Endothelial cell (in vitro differentiated cells): ENCODE measurements around the gene MYH7B. TPM values are rescaled to one million over a fixed set of nuclear protein-coding genes. Genes with fewer than 3 reads are reported as not detected.

ENCODE experiments used
- DNase-seq: peaks from one replicate; pipeline ENCODE4 v3.0.0; 2021; ENCODE audit warnings: low spot score
- H3K27ac Mint-ChIP-seq: one replicate; pipeline ENCODE4 v1.8.0; 2021; ENCODE audit warnings: mixed read lengths, inconsistent platforms; ENCODE audit not compliant: unreplicated experiment
- H3K27me3 Mint-ChIP-seq: one replicate; pipeline ENCODE4 v1.8.0; 2021; ENCODE audit warnings: mild to moderate bottlenecking, moderate library complexity, mixed read lengths, inconsistent platforms; ENCODE audit not compliant: unreplicated experiment
- H3K36me3 Mint-ChIP-seq: one replicate; pipeline ENCODE4 v1.8.0; 2021; ENCODE audit warnings: mild to moderate bottlenecking, low read depth, mixed read lengths, inconsistent platforms; ENCODE audit not compliant: unreplicated experiment
- H3K4me1 Mint-ChIP-seq: one replicate; pipeline ENCODE4 v1.8.0; 2021; ENCODE audit warnings: mild to moderate bottlenecking, mixed read lengths, inconsistent platforms; ENCODE audit not compliant: unreplicated experiment
- H3K4me3 Mint-ChIP-seq: one replicate; pipeline ENCODE4 v1.8.0; 2021; ENCODE audit warnings: mild to moderate bottlenecking, mixed read lengths, inconsistent platforms; ENCODE audit not compliant: unreplicated experiment
- H3K9me3 Mint-ChIP-seq: one replicate; pipeline ENCODE4 v1.8.0; 2021; ENCODE audit warnings: mixed read lengths, inconsistent platforms; ENCODE audit not compliant: unreplicated experiment
- CTCF ChIP-seq: fragments of 200-600 bp; sonication (generic); IDR thresholded peaks from one replicate; pipeline ENCODE4 v1.5.0; 2021; ENCODE audit warnings: antibody characterized with exemption; ENCODE audit not compliant: unreplicated experiment
- total RNA-seq: library from RNA; stranded (reverse); fragmentation: NEBNext Ultra II Directional; extraction: Animal tissue kit (Norgen Biotek cat#: 25700); gene quantifications from one replicate; pipeline ENCODE4 v1.2.1, GENCODE V29; 2021; ENCODE audit not compliant: unreplicated experiment

Gene MYH7B
- total RNA-seq, 1 donor from 2014 or later = 0.51 TPM

GRCh38 chr20:34949120-34949519 is 6.5 kb upstream of the MYH7B start:
- no peak for DNase-seq
- no peak for TF ChIP-seq CTCF
- Mint-ChIP-seq H3K27me3 (peaks cover 4% of the 10 kb centered on the region), H3K4me1 (peaks cover 11% of the 10 kb centered on the region), H3K4me3 (no peak overlapping the region), H3K27ac (no peak overlapping the region), H3K9me3 (no peaks in the 10 kb centered on the region), H3K36me3 (peaks cover 11% of the 10 kb centered on the region)

DNA sequence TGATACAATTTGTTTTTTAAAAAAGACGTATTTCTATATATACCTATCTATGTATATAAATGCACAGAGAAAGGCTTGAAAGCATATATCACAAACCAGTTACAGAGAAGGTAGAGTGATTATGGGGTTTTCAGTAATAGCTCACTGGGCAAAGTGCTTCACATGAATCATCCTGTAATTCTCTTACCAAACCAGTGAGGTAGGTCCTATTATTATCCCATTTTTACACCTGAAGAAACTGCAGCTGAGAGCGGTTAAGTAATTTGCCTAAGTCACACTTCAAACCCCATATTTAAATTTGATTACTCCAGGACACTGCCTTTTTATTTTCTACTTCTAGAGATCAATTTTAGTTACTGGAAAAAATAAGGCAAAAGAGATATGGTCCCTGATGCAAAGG is 4.4 kb upstream of the MYH7B start:
- DNase-seq = no peak
- no peak overlapping the region for H3K27ac Mint-ChIP-seq
- H3K9me3 Mint-ChIP-seq = no peaks in the 10 kb centered on the region
- no peak for TF ChIP-seq CTCF
- H3K36me3 Mint-ChIP-seq = peaks cover 6% of the 10 kb centered on the region
- no peaks in the 10 kb centered on the region for H3K27me3 Mint-ChIP-seq
- H3K4me1 Mint-ChIP-seq = peaks cover 21% of the 10 kb centered on the region
- no peak overlapping the region for H3K4me3 Mint-ChIP-seq

- no peak overlapping the region for H3K4me3 Mint-ChIP-seq
- peaks cover 8% of the 10 kb centered on the region for H3K36me3 Mint-ChIP-seq
- no peak overlapping the region for H3K27ac Mint-ChIP-seq
- no peak for DNase-seq
- no peak for TF ChIP-seq CTCF
- H3K27me3 Mint-ChIP-seq = peaks cover 2% of the 10 kb centered on the region
- peaks cover 25% of the 10 kb centered on the region for H3K4me1 Mint-ChIP-seq
- no peaks in the 10 kb centered on the region for H3K9me3 Mint-ChIP-seq
Observed at GRCh38 chr20:34951652-34952051, 4.0 kb upstream of the MYH7B start.

DNA sequence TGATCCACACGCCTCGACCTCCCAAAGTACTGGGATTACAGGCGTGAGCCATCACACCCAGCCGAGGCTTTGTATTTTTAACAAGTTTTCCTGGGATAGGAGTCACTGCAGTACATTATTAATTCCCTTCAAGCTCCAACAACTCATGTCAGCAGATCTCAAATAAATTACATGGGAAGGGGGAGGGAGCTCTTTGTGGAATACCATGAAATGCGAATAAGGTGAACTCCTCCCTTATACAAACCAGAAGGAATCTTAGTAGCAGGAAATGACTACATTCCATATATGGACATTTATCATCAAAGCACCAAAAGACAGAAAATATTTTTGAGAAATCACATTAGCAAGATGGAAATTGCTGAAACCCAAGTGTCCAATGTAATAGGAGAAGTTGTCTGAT is 3.0 kb upstream of the MYH7B start:
- peaks cover 8% of the 10 kb centered on the region for H3K36me3 Mint-ChIP-seq
- H3K9me3 Mint-ChIP-seq = no peaks in the 10 kb centered on the region
- DNase-seq = no peak
- TF ChIP-seq CTCF = no peak
- no peak overlapping the region for H3K4me3 Mint-ChIP-seq
- no peak overlapping the region for H3K27ac Mint-ChIP-seq
- peaks cover 27% of the 10 kb centered on the region for H3K4me1 Mint-ChIP-seq
- H3K27me3 Mint-ChIP-seq = peaks cover 2% of the 10 kb centered on the region

DNA sequence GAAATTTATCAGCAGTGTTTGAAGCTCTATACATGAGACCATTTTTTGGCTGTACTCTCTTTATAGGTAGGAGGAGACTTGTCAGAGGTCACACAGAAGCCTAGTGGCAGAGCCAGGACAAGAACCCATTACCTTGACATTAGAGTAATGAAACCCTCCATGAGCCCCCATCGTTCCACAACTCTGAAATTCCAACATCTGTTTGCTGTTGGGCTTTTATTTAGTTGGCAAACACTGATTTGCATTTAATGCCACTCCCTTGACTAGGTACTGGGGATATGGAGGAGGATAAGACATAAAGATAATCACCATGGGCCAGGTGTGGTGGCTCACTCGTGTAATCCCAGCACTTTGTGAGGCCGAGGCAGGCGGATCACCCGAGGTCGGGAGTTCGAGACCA is 1.7 kb upstream of the MYH7B start:
- Mint-ChIP-seq H3K27ac (no peak overlapping the region), H3K36me3 (peaks cover 8% of the 10 kb centered on the region), H3K27me3 (peaks cover 3% of the 10 kb centered on the region), H3K9me3 (no peaks in the 10 kb centered on the region), H3K4me3 (no peak overlapping the region), H3K4me1 (peaks cover 27% of the 10 kb centered on the region)
- TF ChIP-seq CTCF = no peak
- no peak for DNase-seq
